Measurements from ENCODE around the gene IGSF21. TPM values are rescaled to one million over a fixed set of nuclear protein-coding genes. Genes with fewer than 3 reads are reported as not detected.

The IGSF21 gene
- total and polyA plus RNA-seq, 2 donors (not counting 3 experiments of a cell fraction or from before 2014, with no cell fraction given), result not detected

DNA sequence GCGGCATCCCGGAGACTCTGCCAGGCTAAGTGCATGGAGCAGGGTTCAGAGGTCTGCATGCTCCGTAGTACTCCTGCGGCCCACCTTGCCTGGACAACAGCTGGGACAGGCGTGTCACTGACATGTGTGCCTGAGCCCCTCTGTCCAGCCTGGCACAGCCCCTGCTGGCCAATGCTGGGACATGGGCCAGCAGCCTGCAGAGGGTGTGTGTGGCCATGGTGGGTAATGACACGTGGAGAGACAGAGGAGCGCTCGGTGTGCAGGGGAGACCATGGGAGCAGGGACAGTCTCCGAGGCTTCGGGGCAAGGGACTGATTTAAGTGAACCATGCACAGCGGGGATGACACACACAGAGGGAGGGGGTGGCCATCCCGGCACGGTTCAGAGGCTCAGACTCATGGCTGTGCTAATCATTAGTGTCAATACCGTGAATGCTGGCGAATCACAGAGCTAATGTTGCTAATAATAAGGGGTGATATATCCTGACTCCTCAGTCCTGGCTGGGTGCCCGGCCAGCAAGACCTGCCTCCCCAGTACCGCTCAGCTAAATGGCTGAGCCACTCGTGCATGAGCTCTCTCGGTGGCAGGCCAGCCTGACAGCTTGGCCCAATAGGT, 41.5 kb downstream of the IGSF21 start:
- Histone ChIP-seq H3K4me1 (ENCODE audit: control insufficient read depth, extremely low read depth, insufficient read depth, low read length) (no peaks in the 10 kb centered on the region), H3K4me3 (replicated peaks in 1 of 3; ENCODE audit: insufficient read depth in 1 of 3, low read depth in 1 of 3, low read length in 3 of 3) (no peak overlapping the region), H3K36me3 (ENCODE audit: control insufficient read depth in 2 of 2, extremely low read depth in 1 of 2, insufficient read depth in 2 of 2, low read length in 2 of 2) (no peaks in the 10 kb centered on the region), H3K27me3 (ENCODE audit: control insufficient read depth in 2 of 2, insufficient read depth in 2 of 2, low read length in 2 of 2) (no peaks in the 10 kb centered on the region), H3K9me3 (replicated peaks; ENCODE audit: control insufficient read depth, insufficient read depth, low read length) (peaks cover 1% of the 10 kb centered on the region), H4K20me1 (replicated peaks; ENCODE audit: control insufficient read depth, extremely low read depth, insufficient read depth, low read length) (no peaks in the 10 kb centered on the region), H3K9me1 (replicated peaks; ENCODE audit: control insufficient read depth, extremely low read depth, insufficient read depth, low read length) (no peaks in the 10 kb centered on the region), H3K27ac (ENCODE audit: insufficient read depth, low read depth, low read length) (no peak overlapping the region), H2AFZ (ENCODE audit: low read depth, low read length) (no peak overlapping the region), H3K79me2 (ENCODE audit: control insufficient read depth, insufficient read depth, low read length) (no peaks in the 10 kb centered on the region), H3K9ac (replicated peaks; ENCODE audit: extremely low read depth, insufficient read depth, low read length) (no peak overlapping the region), H3K4me2 (ENCODE audit: insufficient read depth, low read length) (no peak overlapping the region)
- BruUV-seq (replicated peaks), result no TSS peak
- intact Hi-C loops (cut with micrococcal nuclease), result no loop called here
- POLR2A ChIA-PET, result no interaction called here
- dilution Hi-C loops (cut with MboI; ENCODE audit: extremely low pct_ligation_motif_present, low sequenced_read_pairs), result no loop called here
- no peak for TF ChIP-seq POLR2A (IDR thresholded peaks at IDR 0.05; ENCODE audit: low read depth, low read length)
- no peak for TF ChIP-seq EZH2 (IDR thresholded peaks at IDR 0.05; ENCODE audit: borderline replicate concordance, low read depth, low read length, severe bottlenecking)
- no peak for TF ChIP-seq JUN (IDR thresholded peaks at IDR 0.05; ENCODE audit: borderline replicate concordance, insufficient read depth, insufficient read length, low read depth)
- TF ChIP-seq, protein P1, sequence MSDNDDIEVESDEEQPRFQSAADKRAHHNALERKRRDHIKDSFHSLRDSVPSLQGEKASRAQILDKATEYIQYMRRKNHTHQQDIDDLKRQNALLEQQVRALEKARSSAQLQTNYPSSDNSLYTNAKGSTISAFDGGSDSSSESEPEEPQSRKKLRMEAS (IDR thresholded peaks at IDR 0.05; ENCODE audit: insufficient read depth, insufficient read length), result no peak
- no peak for TF ChIP-seq POLR2AphosphoS5 (IDR thresholded peaks at IDR 0.05; ENCODE audit: insufficient read depth, low read depth, low read length)
- TF ChIP-seq MYC (IDR thresholded peaks at IDR 0.05; ENCODE audit: low read depth, low read length), result no peak
- TF ChIP-seq, protein P2, sequence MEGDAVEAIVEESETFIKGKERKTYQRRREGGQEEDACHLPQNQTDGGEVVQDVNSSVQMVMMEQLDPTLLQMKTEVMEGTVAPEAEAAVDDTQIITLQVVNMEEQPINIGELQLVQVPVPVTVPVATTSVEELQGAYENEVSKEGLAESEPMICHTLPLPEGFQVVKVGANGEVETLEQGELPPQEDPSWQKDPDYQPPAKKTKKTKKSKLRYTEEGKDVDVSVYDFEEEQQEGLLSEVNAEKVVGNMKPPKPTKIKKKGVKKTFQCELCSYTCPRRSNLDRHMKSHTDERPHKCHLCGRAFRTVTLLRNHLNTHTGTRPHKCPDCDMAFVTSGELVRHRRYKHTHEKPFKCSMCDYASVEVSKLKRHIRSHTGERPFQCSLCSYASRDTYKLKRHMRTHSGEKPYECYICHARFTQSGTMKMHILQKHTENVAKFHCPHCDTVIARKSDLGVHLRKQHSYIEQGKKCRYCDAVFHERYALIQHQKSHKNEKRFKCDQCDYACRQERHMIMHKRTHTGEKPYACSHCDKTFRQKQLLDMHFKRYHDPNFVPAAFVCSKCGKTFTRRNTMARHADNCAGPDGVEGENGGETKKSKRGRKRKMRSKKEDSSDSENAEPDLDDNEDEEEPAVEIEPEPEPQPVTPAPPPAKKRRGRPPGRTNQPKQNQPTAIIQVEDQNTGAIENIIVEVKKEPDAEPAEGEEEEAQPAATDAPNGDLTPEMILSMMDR (IDR thresholded peaks at IDR 0.05; ENCODE audit: extremely low read depth in 1 of 2, insufficient read depth in 1 of 2, low read depth in 1 of 2, low read length in 2 of 2), result no peak
- no peak for TF ChIP-seq FOS (IDR thresholded peaks at IDR 0.05; ENCODE audit: borderline replicate concordance, insufficient read depth, low read length)
- no peak for TF ChIP-seq GATA2 (IDR thresholded peaks at IDR 0.05; ENCODE audit: insufficient read depth, insufficient read length, low read depth, low read length)
- DNase-seq (ENCODE audit: low read depth, low spot score), result no peak
- CTCF ChIA-PET, result no interaction called here
- no peak for FAIRE-seq
